CD14-positive monocyte (primary cell): ENCODE results near the gene SH3RF3. TPM values are rescaled to one million over a fixed set of nuclear protein-coding genes. Genes with fewer than 3 reads are reported as not detected.

Experiments
- DNase-seq, 3 donors: peaks; one replicate each; pipeline ENCODE4 v3.0.0-alpha.2; 2011 to 2022
- H2AFZ ChIP-seq: 2 replicates; pipeline ENCODE4 v1.6.0; 2012; ENCODE audit warnings: mild to moderate bottlenecking, low read depth, low read length, inconsistent platforms; ENCODE audit not compliant: insufficient read depth, poor library complexity, severe bottlenecking
- H3K27ac ChIP-seq, 2 donors: 1 replicate in 1 of 2; 2 replicates in 1 of 2; pipeline ENCODE4 v1.5.1; 2012 to 2013; ENCODE audit warnings: low read length in 2 of 2, control low read depth in 1 of 2, inconsistent platforms in 1 of 2, low read depth in 1 of 2, mild to moderate bottlenecking in 1 of 2
- H3K27me3 ChIP-seq, 2 donors: one replicate each; pipeline versions ENCODE4 v1.6.0 to v1.6.1; 2011 to 2013; ENCODE audit warnings: low read length in 2 of 2; ENCODE audit not compliant: control insufficient read depth in 2 of 2, insufficient read depth in 2 of 2
- H3K36me3 ChIP-seq, 2 donors: replicated peaks in 1 of 2; 1 replicate in 1 of 2; 2 replicates in 1 of 2; pipeline versions ENCODE4 v1.5.1 to v1.6.1; 2012 to 2013; ENCODE audit warnings: low read length in 2 of 2, control low read depth in 1 of 2, inconsistent platforms in 1 of 2, mild to moderate bottlenecking in 1 of 2; ENCODE audit not compliant: insufficient read depth in 2 of 2, control insufficient read depth in 1 of 2
- H3K4me1 ChIP-seq, 2 donors: 1 replicate in 1 of 2; 2 replicates in 1 of 2; pipeline versions ENCODE4 v1.5.1 to v1.6.1; 2012 to 2013; ENCODE audit warnings: low read length in 2 of 2, control low read depth in 1 of 2, inconsistent platforms in 1 of 2, mild to moderate bottlenecking in 1 of 2, moderate library complexity in 1 of 2; ENCODE audit not compliant: insufficient read depth in 2 of 2, control insufficient read depth in 1 of 2
- H3K4me2 ChIP-seq: replicated peaks from 2 replicates; pipeline ENCODE3; 2012; ENCODE audit warnings: low read length, moderate library complexity, mild to moderate bottlenecking; ENCODE audit not compliant: poor library complexity, severe bottlenecking; ENCODE audit errors: extremely low read depth
- H3K4me3 ChIP-seq, 3 experiments: fragments of 200-600 bp in 1 of 3; sonication (generic) in 1 of 3; replicated peaks in 1 of 3; 1 replicate in 2 of 3; 2 replicates in 1 of 3; pipeline ENCODE4 v1.5.1; 2011 to 2013; ENCODE audit warnings: low read length in 3 of 3, mild to moderate bottlenecking in 3 of 3, control low read depth in 2 of 3, low read depth in 2 of 3, inconsistent platforms in 1 of 3, moderate library complexity in 1 of 3
- H3K79me2 ChIP-seq: 2 replicates; pipeline ENCODE4 v1.6.0; 2012; ENCODE audit warnings: mild to moderate bottlenecking, control low read depth, inconsistent platforms, low read length, moderate library complexity; ENCODE audit not compliant: insufficient read depth
- H3K9ac ChIP-seq: 2 replicates; pipeline ENCODE4 v1.6.0; 2017; ENCODE audit warnings: low read length, mild to moderate bottlenecking; ENCODE audit not compliant: insufficient read depth, poor library complexity, severe bottlenecking
- H3K9me3 ChIP-seq, 2 donors: replicated peaks in 1 of 2; 1 replicate in 1 of 2; 2 replicates in 1 of 2; pipeline versions ENCODE4 v1.5.1 to v1.6.1; 2012 to 2013; ENCODE audit warnings: low read length in 2 of 2, control low read depth in 1 of 2; ENCODE audit not compliant: control insufficient read depth in 1 of 2, insufficient read depth in 1 of 2
- H4K20me1 ChIP-seq: 2 replicates; pipeline ENCODE4 v1.6.0; 2012; ENCODE audit warnings: mild to moderate bottlenecking, low read length, control low read depth, moderate library complexity; ENCODE audit not compliant: insufficient read depth
- H3K27ac Mint-ChIP-seq, 7 donors: one replicate each; pipeline ENCODE4 v1.8.0; 2020; ENCODE audit warnings: mild to moderate bottlenecking in 7 of 7, mixed read lengths in 7 of 7, moderate library complexity in 6 of 7, inconsistent platforms in 2 of 7
- H3K27me3 Mint-ChIP-seq, 3 donors: one replicate each; pipeline ENCODE4 v1.8.0; 2021 to 2022; ENCODE audit warnings: low read depth in 3 of 3, mild to moderate bottlenecking in 3 of 3, mixed read lengths in 3 of 3, moderate library complexity in 3 of 3, inconsistent platforms in 1 of 3
- H3K36me3 Mint-ChIP-seq, 2 donors: one replicate each; pipeline ENCODE4 v1.8.0; 2020; ENCODE audit warnings: mixed read lengths in 2 of 2, inconsistent platforms in 1 of 2, mild to moderate bottlenecking in 1 of 2
- H3K4me1 Mint-ChIP-seq: one replicate; pipeline ENCODE4 v1.8.0; 2020; ENCODE audit warnings: mild to moderate bottlenecking, mixed read lengths
- H3K4me3 Mint-ChIP-seq, 2 donors: one replicate each; pipeline ENCODE4 v1.8.0; 2020; ENCODE audit warnings: mild to moderate bottlenecking in 2 of 2, mixed read lengths in 2 of 2, moderate library complexity in 1 of 2
- H3K9me3 Mint-ChIP-seq, 7 donors: one replicate each; pipeline ENCODE4 v1.8.0; 2020 to 2022; ENCODE audit warnings: mixed read lengths in 7 of 7, mild to moderate bottlenecking in 6 of 7, moderate library complexity in 6 of 7, inconsistent platforms in 2 of 7
- WGBS: methylation state at CpG from one replicate; pipeline ENCODE4 v1.1.5; 2013; ENCODE audit warnings: missing lambda C conversion rate; ENCODE audit not compliant: insufficient coverage; 5-methylcytosine and 5-hydroxymethylcytosine counted together
- intact Hi-C, 2 donors: fragments of 100-400 bp; cut with micrococcal nuclease; formaldehyde crosslinking; loops; one replicate each; pipeline versions ENCODE4 v1.15.0 to v1.15.1; 2023
- polyA plus RNA-seq, 3 donors: library from polyadenylated mRNA; depleted of rRNA in 1 of 3; unstranded in 2 of 3; stranded (reverse) in 1 of 3; fragments of 300-500 nt in 2 of 3; fragments of >200 nt in 1 of 3; fragmentation: Illumina TruSeq in 2 of 3; gene quantifications; 1 replicate in 2 of 3; 2 replicates in 1 of 3; pipeline ENCODE4 v1.2.3, GENCODE V29; 2012 to 2021
- TF ChIP-seq, protein P1 (sequence below): fragments of 200-600 bp; IDR thresholded peaks from one replicate; pipeline ENCODE4 v1.8.0; 2022; ENCODE audit warnings: antibody characterized with exemption, mild to moderate bottlenecking

SH3RF3 gene
- polyA plus RNA-seq, 3 donors, result 0.25 to 0.75 (median 0.34) TPM

DNA sequence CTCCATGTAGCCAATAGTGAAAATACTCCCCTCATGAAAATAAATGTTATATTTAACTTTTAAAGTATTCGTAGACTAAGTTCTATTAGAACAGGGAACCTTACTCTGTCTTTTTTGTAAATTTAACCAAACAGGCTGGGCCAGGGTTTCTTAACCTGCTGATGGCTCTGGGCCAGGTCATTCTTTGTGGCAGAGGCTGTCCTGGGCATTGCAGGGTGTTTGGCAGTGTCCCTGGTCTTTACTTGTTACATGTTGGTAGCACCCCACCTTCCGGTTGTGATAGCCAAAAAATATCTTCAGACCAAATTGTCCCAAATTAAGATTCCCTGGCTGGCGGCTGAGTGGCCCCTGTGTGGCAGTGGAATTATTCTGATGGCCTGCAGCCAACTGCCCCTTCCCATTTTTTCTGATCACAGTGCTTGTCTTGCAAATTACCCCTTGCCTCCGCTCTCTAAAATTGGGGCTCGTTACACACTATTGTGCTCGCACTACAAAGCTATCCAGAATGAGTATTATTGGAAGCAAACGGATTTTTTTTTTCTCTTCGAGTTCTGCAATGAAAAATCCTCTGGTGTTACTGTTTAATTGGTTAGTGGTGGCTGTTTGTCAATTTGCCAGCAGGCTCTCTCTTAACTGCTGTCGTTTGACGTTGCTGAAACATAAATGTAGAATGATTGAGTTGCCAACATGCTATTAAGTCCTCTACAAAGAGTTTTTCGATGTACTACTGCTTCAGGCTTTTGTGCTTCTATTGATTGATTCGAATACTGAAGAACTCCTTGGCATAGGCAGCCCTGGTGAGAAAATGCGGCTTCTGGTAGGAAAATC is 216.9 kb downstream of the SH3RF3 start:
- H3K79me2 ChIP-seq, result no peaks in the 10 kb centered on the region
- DNase-seq, result no peak
- peaks cover 9 to 17% (median 17%) of the 10 kb centered on the region in 3 donors for H3K27me3 Mint-ChIP-seq
- H3K27ac Mint-ChIP-seq, result no peak overlapping the region
- H3K4me2 ChIP-seq, result no peak overlapping the region
- intact Hi-C loops, result no loop called here
- peaks cover 18% of the 10 kb centered on the region for H3K4me1 Mint-ChIP-seq
- no peak overlapping the region for H3K4me3 Mint-ChIP-seq
- no peak overlapping the region for H2AFZ ChIP-seq
- H3K9me3 Mint-ChIP-seq, result peaks cover 0 to 2% (median 0%) of the 10 kb centered on the region in 7 donors
- no peaks in the 10 kb centered on the region for H4K20me1 ChIP-seq
- H3K36me3 Mint-ChIP-seq, result no peaks in the 10 kb centered on the region
- H3K4me3 ChIP-seq, result no peak overlapping the region
- no peak overlapping the region for H3K27ac ChIP-seq
- H3K4me1 ChIP-seq, result peaks cover 0 to 7% of the 10 kb centered on the region in 2 donors
- H3K27me3 ChIP-seq, result no peaks in the 10 kb centered on the region
- H3K9me3 ChIP-seq, result no peaks in the 10 kb centered on the region
- no peaks in the 10 kb centered on the region for H3K36me3 ChIP-seq
- no peak overlapping the region for H3K9ac ChIP-seq
- WGBS, result 96% methylated on average over 10 of the region's 13 CpGs
- TF ChIP-seq, protein P1, sequence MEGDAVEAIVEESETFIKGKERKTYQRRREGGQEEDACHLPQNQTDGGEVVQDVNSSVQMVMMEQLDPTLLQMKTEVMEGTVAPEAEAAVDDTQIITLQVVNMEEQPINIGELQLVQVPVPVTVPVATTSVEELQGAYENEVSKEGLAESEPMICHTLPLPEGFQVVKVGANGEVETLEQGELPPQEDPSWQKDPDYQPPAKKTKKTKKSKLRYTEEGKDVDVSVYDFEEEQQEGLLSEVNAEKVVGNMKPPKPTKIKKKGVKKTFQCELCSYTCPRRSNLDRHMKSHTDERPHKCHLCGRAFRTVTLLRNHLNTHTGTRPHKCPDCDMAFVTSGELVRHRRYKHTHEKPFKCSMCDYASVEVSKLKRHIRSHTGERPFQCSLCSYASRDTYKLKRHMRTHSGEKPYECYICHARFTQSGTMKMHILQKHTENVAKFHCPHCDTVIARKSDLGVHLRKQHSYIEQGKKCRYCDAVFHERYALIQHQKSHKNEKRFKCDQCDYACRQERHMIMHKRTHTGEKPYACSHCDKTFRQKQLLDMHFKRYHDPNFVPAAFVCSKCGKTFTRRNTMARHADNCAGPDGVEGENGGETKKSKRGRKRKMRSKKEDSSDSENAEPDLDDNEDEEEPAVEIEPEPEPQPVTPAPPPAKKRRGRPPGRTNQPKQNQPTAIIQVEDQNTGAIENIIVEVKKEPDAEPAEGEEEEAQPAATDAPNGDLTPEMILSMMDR, result no peak

DNA sequence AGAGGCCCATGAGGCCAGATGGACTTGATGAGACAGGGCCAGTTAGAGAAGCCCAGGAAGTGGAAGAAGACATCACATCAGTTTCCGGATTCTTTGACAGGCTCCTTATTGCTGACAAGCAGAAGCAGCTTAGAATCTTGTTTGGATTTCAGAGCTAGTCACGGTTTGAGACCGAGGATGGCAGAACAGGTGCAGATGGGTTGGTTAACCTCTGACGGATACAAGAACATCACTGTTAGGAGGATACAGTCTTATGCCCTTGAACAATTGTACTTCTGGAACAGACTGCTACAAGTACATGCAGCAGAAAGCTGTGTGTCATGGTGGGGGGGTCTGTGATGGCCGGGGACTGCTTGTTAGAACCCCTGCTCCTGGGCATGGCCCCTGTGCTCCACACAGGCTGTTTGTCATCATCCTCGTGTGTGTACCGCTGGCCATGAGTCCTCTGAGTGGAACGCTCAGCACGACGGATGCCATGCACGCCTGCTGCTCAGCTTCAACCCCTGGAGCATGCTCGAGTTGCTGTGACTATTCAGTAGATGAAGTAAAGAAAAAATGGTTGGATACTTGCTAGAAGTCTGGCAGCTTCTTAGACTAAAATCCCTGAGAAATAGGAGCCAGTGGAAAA is 217.7 kb downstream of the SH3RF3 start:
- no peak overlapping the region for H3K27ac Mint-ChIP-seq

More for the DNA sequence above, 217.7 kb downstream of the SH3RF3 start:
- Histone ChIP-seq H3K4me1 (peaks cover 0 to 7% of the 10 kb centered on the region in 2 donors), H3K4me2 (no peak overlapping the region), H2AFZ (no peak overlapping the region), H3K4me3 (no peak overlapping the region), H3K27ac (no peak overlapping the region), H3K9ac (no peak overlapping the region), H4K20me1 (no peaks in the 10 kb centered on the region), H3K9me3 (no peaks in the 10 kb centered on the region), H3K27me3 (no peaks in the 10 kb centered on the region), H3K79me2 (no peaks in the 10 kb centered on the region), H3K36me3 (no peaks in the 10 kb centered on the region)
- DNase-seq, result no peak
- no peak overlapping the region for H3K4me3 Mint-ChIP-seq
- TF ChIP-seq, protein P1, result no peak
- H3K27me3 Mint-ChIP-seq, result peaks cover 9 to 19% (median 17%) of the 10 kb centered on the region in 3 donors
- H3K9me3 Mint-ChIP-seq, result peaks cover 0 to 2% (median 0%) of the 10 kb centered on the region in 7 donors
- intact Hi-C loops, result no loop called here
- WGBS, result 91% methylated on average over 12 of the region's 12 CpGs
- H3K36me3 Mint-ChIP-seq, result no peaks in the 10 kb centered on the region
- peaks cover 20% of the 10 kb centered on the region for H3K4me1 Mint-ChIP-seq
